HTR-8/SVneo (cell line): ENCODE data around the gene KIDINS220.

ENCODE experiments used
- DNase-seq: peaks from one replicate; pipeline ENCODE4 v3.0.0; 2011; ENCODE audit warnings: low spot score, mixed read lengths; ENCODE audit not compliant: insufficient read length
- FAIRE-seq: peaks from 2 replicates; lab custom pipeline; 2011; peaks lifted over from hg19 to GRCh38; lab: Jason Lieb, UNC

Gene KIDINS220

GRCh38 chr2:8853426-8853825 is 16.0 kb upstream of the KIDINS220 start:
- FAIRE-seq (no peak), DNase-seq (no peak)

GRCh38 chr2:8851811-8852560 is 14.6 kb upstream of the KIDINS220 start:
- FAIRE-seq (no peak), DNase-seq (no peak)

GRCh38 chr2:8850845-8851487 is 13.6 kb upstream of the KIDINS220 start:
- no peak for DNase-seq
- no peak for FAIRE-seq

- no peak for DNase-seq
- FAIRE-seq, result no peak
These were observed 11.9 kb upstream of the KIDINS220 start for GRCh38 chr2:8849327-8849726.

GRCh38 chr2:8848328-8849100 is 11.1 kb upstream of the KIDINS220 start:
- no peak for DNase-seq
- FAIRE-seq, result no peak

- no peak for FAIRE-seq
- DNase-seq, result no peak
These were observed 10.0 kb upstream of the KIDINS220 start for GRCh38 chr2:8847400-8847799.

- no peak for DNase-seq
- no peak for FAIRE-seq
These were observed 4.5 kb upstream of the KIDINS220 start for GRCh38 chr2:8841932-8842331.

GRCh38 chr2:8840475-8841091 is 3.2 kb upstream of the KIDINS220 start:
- FAIRE-seq, result no peak

GRCh38 chr2:8839189-8839965 is 2.0 kb upstream of the KIDINS220 start:
- DNase-seq (no peak), FAIRE-seq (no peak)

More at GRCh38 chr2:8840475-8841091, 3.2 kb upstream of the KIDINS220 start:
- no peak for DNase-seq

- DNase-seq (no peak), FAIRE-seq (no peak)
These were observed 355 bp upstream of the KIDINS220 start for GRCh38 chr2:8837795-8838140.

GRCh38 chr2:8835279-8835678 is 2.1 kb downstream of the KIDINS220 start:
- FAIRE-seq (no peak), DNase-seq (no peak)

GRCh38 chr2:8833853-8834252 is 3.6 kb downstream of the KIDINS220 start:
- no peak for FAIRE-seq
- no peak for DNase-seq

- FAIRE-seq (no peak), DNase-seq (no peak)
These were observed 5.9 kb downstream of the KIDINS220 start for GRCh38 chr2:8831516-8831915.

GRCh38 chr2:8827729-8828128 is 9.7 kb downstream of the KIDINS220 start:
- DNase-seq (no peak), FAIRE-seq (no peak)

GRCh38 chr2:8822218-8822617 is 15.2 kb downstream of the KIDINS220 start:
- DNase-seq (no peak), FAIRE-seq (peak; percentile 9)

- FAIRE-seq (no peak), DNase-seq (no peak)
These were observed 15.9 kb downstream of the KIDINS220 start for GRCh38 chr2:8821276-8822217.

- FAIRE-seq (no peak), DNase-seq (no peak)
These were observed 17.5 kb downstream of the KIDINS220 start for GRCh38 chr2:8819948-8820347.

GRCh38 chr2:8819194-8819593 is 18.2 kb downstream of the KIDINS220 start:
- FAIRE-seq (no peak), DNase-seq (no peak)

GRCh38 chr2:8817221-8817620 is 20.2 kb downstream of the KIDINS220 start:
- no peak for FAIRE-seq

More at GRCh38 chr2:8817221-8817620, 20.2 kb downstream of the KIDINS220 start:
- DNase-seq, result no peak
